Measurements from ENCODE around the gene CHST2. TPM values are rescaled to one million over a fixed set of nuclear protein-coding genes. Genes with fewer than 3 reads are reported as not detected.

The CHST2 gene
- total and polyA plus RNA-seq, 2 experiments from 2014 or later, result 2.1 to 12.0 TPM

DNA sequence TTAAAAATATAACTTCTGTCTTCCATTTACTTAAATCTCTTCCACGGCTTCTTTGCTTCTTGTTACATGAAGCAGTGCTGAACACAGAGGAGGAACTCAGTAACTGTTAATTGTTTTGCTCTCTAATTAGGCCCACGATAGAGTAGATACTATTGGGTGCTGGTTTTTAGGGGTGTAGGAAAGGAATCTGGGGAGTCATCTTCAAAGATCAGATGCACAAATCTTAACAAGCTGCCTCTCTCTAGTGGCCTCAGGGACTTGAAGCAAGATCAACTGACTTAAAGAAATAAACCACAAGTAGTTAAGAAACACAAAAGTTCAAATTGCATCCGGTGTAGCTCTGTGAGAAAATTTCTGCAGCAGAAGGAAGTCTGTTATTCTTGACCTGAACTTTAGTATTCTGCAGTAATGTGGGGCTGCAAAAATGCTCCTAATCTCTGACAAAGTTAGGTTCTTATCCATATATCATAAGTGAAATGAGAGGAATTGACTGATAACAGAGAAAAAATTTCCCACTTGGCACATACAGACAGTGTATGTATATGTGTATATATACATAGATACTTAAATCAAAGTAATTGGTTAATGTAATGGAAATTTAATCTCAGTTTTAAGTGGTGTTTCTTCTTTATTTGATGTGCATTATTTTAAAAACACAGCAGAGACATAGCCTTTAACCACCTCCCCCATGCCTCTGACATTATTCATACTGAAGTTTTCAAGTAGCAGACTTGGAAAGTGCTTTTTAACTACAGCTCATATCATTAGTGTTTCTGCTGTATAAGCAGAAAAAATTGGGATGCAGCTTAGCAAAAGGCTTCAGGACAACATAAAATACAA, 51.8 kb downstream of the CHST2 start:
- H3K79me2 ChIP-seq (ENCODE audit: insufficient read depth), result no peaks in the 10 kb centered on the region
- H2AFZ ChIP-seq, result peak overlapping the region; percentile 12; the same call in 1 of the 2 replicates
- no peak overlapping the region for H3K9ac ChIP-seq
- peaks cover 35% of the 10 kb centered on the region for H3F3A ChIP-seq (ENCODE audit: insufficient read depth)
- H4K20me1 ChIP-seq (ENCODE audit: insufficient read depth), result no peaks in the 10 kb centered on the region
- in situ Hi-C loops (cut with MboI), result no loop called here
- no peaks in the 10 kb centered on the region for H3K9me3 ChIP-seq (ENCODE audit: low read depth)
- H3K4me1 ChIP-seq (ENCODE audit: insufficient read depth), result peaks cover 28% of the 10 kb centered on the region
- H3K9me2 ChIP-seq (ENCODE audit: insufficient read depth), result no peaks in the 10 kb centered on the region; the same call in 1 of the 2 replicates
- 0 out of 2 replicates have a peak overlapping the region, but pooled peaks have one; percentile 2 for H3K4me3 ChIP-seq
- H3K27me3 ChIP-seq (replicated peaks; ENCODE audit: insufficient read depth), result no peaks in the 10 kb centered on the region
- H3K4me2 ChIP-seq (ENCODE audit: unreplicated experiment), result peak overlapping the region; percentile 6
- H3K27ac ChIP-seq, result no peak overlapping the region
- 52% methylated on average over 3 of the region's 3 CpGs for WGBS, 2 experiments (ENCODE audit: low coverage in 1 of 2, low lambda C conversion rate in 2 of 2, missing lambda C conversion rate in 2 of 2)
- TF ChIP-seq EZH2phosphoT487 (IDR thresholded peaks at IDR 0.05; ENCODE audit: insufficient read depth, low read depth) (no peak), EZH2 (IDR thresholded peaks at IDR 0.05; ENCODE audit: insufficient read depth, poor library complexity, severe bottlenecking) (no peak)
- H3K36me3 ChIP-seq (ENCODE audit: low read depth), result no peaks in the 10 kb centered on the region
- peak; percentile 67 for DNase-seq

- H4K20me1 ChIP-seq (ENCODE audit: insufficient read depth), result no peaks in the 10 kb centered on the region
- no peaks in the 10 kb centered on the region for H3K36me3 ChIP-seq (ENCODE audit: low read depth)
- H3K9ac ChIP-seq, result no peak overlapping the region
- H3K9me3 ChIP-seq (ENCODE audit: low read depth), result no peaks in the 10 kb centered on the region
- peak overlapping the region; percentile 6 for H3K4me2 ChIP-seq (ENCODE audit: unreplicated experiment)
- in situ Hi-C loops (cut with MboI), result no loop called here
- no peak overlapping the region for H3K27ac ChIP-seq
- H2AFZ ChIP-seq, result no peak overlapping the region
- H3K4me1 ChIP-seq (ENCODE audit: insufficient read depth), result peaks cover 28% of the 10 kb centered on the region
- 91 to 97% methylated on average over 5 of the region's 5 CpGs for WGBS, 2 experiments (ENCODE audit: low coverage in 1 of 2, low lambda C conversion rate in 2 of 2, missing lambda C conversion rate in 2 of 2)
- H3K4me3 ChIP-seq, result no peak overlapping the region
- no peaks in the 10 kb centered on the region; the same call in 1 of the 2 replicates for H3K9me2 ChIP-seq (ENCODE audit: insufficient read depth)
- DNase-seq, result no peak
- no peaks in the 10 kb centered on the region for H3K27me3 ChIP-seq (replicated peaks; ENCODE audit: insufficient read depth)
- H3K79me2 ChIP-seq (ENCODE audit: insufficient read depth), result no peaks in the 10 kb centered on the region
- no peak for TF ChIP-seq EZH2 (IDR thresholded peaks at IDR 0.05; ENCODE audit: insufficient read depth, poor library complexity, severe bottlenecking)
- H3F3A ChIP-seq (ENCODE audit: insufficient read depth), result peaks cover 31% of the 10 kb centered on the region
Observed at GRCh38 chr3:143172062-143172794, 52.7 kb downstream of the CHST2 start.

GRCh38 chr3:143172795-143173145, 53.2 kb downstream of the CHST2 start:
- WGBS, 2 experiments (ENCODE audit: low coverage in 1 of 2, low lambda C conversion rate in 2 of 2, missing lambda C conversion rate in 2 of 2), result 81 to 82% methylated on average over 2 of the region's 2 CpGs
- in situ Hi-C loops (cut with MboI), result no loop called here
- DNase-seq, result no peak
- TF ChIP-seq EZH2phosphoT487 (IDR thresholded peaks at IDR 0.05; ENCODE audit: insufficient read depth, low read depth) (no peak), EZH2 (IDR thresholded peaks at IDR 0.05; ENCODE audit: insufficient read depth, poor library complexity, severe bottlenecking) (no peak)
- Histone ChIP-seq H3K79me2 (ENCODE audit: insufficient read depth) (no peaks in the 10 kb centered on the region), H3K9ac (no peak overlapping the region), H3K4me2 (ENCODE audit: unreplicated experiment) (no peak overlapping the region), H3K27me3 (replicated peaks; ENCODE audit: insufficient read depth) (no peaks in the 10 kb centered on the region), H3K9me2 (ENCODE audit: insufficient read depth) (no peaks in the 10 kb centered on the region; the same call in 1 of the 2 replicates), H3F3A (ENCODE audit: insufficient read depth) (peaks cover 26% of the 10 kb centered on the region), H3K9me3 (ENCODE audit: low read depth) (no peaks in the 10 kb centered on the region), H3K4me1 (ENCODE audit: insufficient read depth) (peaks cover 24% of the 10 kb centered on the region), H3K4me3 (no peak overlapping the region), H3K27ac (no peak overlapping the region), H4K20me1 (ENCODE audit: insufficient read depth) (no peaks in the 10 kb centered on the region), H2AFZ (no peak overlapping the region), H3K36me3 (ENCODE audit: low read depth) (no peaks in the 10 kb centered on the region)

- Histone ChIP-seq H3F3A (ENCODE audit: insufficient read depth) (peaks cover 21% of the 10 kb centered on the region), H3K27me3 (replicated peaks; ENCODE audit: insufficient read depth) (no peaks in the 10 kb centered on the region), H3K36me3 (ENCODE audit: low read depth) (no peaks in the 10 kb centered on the region), H3K9me3 (ENCODE audit: low read depth) (no peaks in the 10 kb centered on the region), H3K4me3 (no peak overlapping the region), H3K4me1 (ENCODE audit: insufficient read depth) (peaks cover 20% of the 10 kb centered on the region), H3K79me2 (ENCODE audit: insufficient read depth) (no peaks in the 10 kb centered on the region), H3K4me2 (ENCODE audit: unreplicated experiment) (no peak overlapping the region), H2AFZ (no peak overlapping the region), H3K9me2 (ENCODE audit: insufficient read depth) (no peaks in the 10 kb centered on the region; the same call in 1 of the 2 replicates), H3K9ac (no peak overlapping the region), H4K20me1 (ENCODE audit: insufficient read depth) (no peaks in the 10 kb centered on the region), H3K27ac (no peak overlapping the region)
- TF ChIP-seq EZH2 (IDR thresholded peaks at IDR 0.05; ENCODE audit: insufficient read depth, poor library complexity, severe bottlenecking), result no peak
- no peak for TF ChIP-seq EZH2phosphoT487 (IDR thresholded peaks at IDR 0.05; ENCODE audit: insufficient read depth, low read depth)
- in situ Hi-C loops (cut with MboI), result no loop called here
- DNase-seq, result no peak
- 21 to 52% methylated on average over 1 of the region's 1 CpG for WGBS, 2 experiments (ENCODE audit: low coverage in 1 of 2, low lambda C conversion rate in 2 of 2, missing lambda C conversion rate in 2 of 2)
Observed at GRCh38 chr3:143173242-143173641, 53.7 kb downstream of the CHST2 start.

Other genes starting within 250 kb of the CHST2 start
- gene PCOLCE2, start 230.7 kb upstream of the CHST2 start, total RNA-seq (2014; rRNA removed; shearing (Covaris generic)), result 46.4 and 69.2 TPM in 2 replicates
- 45.4 and 48.5 TPM in 2 replicates for gene PCOLCE2, start 230.7 kb upstream of the CHST2 start, polyA plus RNA-seq (2016; fragmentation: Nextera tagmentation; extraction: Ambion mirVana)
- not detected in 2 replicates for gene PAQR9, start 156.1 kb upstream of the CHST2 start, total RNA-seq (2014; rRNA removed; shearing (Covaris generic))
- gene PAQR9, start 156.1 kb upstream of the CHST2 start, polyA plus RNA-seq (2016; fragmentation: Nextera tagmentation; extraction: Ambion mirVana), result not detected in 2 replicates
- 40.2 and 48.1 TPM in 2 replicates for gene U2SURP, start 118.2 kb upstream of the CHST2 start, total RNA-seq (2014; rRNA removed; shearing (Covaris generic))
- 66.1 and 67.2 TPM in 2 replicates for gene U2SURP, start 118.2 kb upstream of the CHST2 start, polyA plus RNA-seq (2016; fragmentation: Nextera tagmentation; extraction: Ambion mirVana)